ENCODE data around the gene RAPGEF3.

- TF ChIP-seq POLR2A (IDR thresholded peaks at IDR 0.05; ENCODE audit: low read depth, low read length) (no peak), POLR2AphosphoS5 (IDR thresholded peaks at IDR 0.05; ENCODE audit: low read depth, low read length) (no peak)
Observed at GRCh38 chr12:47785887-47786661, 27.4 kb upstream of the RAPGEF3 start.

Measured in GM12891 (cell line).